ENCODE results near the gene PIK3R1.
"Not testable (repeated sequence)": the region's sequence is repeated elsewhere in the genome, so short reads cannot be mapped to it uniquely, and the experiment has no call there.

The PIK3R1 gene

DNA sequence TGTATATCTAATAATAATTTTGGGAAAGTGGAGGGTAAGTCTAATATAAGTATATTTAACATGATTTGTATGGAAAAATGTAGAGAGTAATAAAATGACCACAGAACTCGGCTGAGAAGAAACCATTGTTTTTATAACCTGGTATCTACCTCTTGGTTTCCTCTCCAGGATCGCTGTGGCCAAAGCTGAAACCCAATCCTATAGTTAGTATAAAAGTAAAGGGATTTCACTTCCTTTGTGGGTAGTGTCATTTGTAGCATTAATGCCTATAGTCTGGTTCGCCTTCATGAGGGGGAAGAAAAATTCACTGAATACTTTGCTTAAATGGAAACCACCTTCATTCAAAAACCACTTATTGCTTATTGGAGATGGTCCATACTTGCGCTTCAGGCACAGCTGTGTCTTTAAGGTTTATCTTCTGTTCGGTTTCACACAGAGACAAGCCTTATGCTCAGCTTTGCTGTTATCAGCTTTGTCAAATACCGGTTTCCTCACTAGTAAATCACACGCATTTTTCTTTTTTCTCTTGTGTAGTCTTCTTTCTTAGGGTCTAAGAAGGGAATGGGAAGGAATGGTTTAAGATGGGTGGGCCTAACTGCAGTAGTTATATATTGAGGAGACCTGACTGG lies 12.1 kb downstream of the PIK3R1 start:
- no peak for DNase-seq

DNA sequence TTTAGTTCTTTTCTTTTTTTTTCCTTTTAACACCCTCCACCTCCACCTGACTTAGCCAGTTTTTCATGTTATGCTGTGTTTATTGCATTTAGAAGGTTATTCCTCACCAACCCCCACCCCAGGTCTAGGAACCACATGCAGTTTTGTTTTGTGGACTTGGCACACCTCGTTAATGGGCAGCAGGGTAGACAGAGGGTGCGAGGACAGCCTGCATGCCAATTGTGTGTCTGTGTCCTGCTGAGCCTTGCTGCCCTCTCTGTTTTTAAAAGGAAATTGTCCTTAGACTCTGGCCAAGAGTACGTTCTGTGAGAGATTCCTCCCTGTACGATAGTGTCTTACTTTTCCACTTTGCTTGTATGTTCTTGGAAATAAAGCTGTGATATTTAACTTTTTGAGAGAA lies 13.9 kb downstream of the PIK3R1 start:
- DNase-seq = no peak

DNA sequence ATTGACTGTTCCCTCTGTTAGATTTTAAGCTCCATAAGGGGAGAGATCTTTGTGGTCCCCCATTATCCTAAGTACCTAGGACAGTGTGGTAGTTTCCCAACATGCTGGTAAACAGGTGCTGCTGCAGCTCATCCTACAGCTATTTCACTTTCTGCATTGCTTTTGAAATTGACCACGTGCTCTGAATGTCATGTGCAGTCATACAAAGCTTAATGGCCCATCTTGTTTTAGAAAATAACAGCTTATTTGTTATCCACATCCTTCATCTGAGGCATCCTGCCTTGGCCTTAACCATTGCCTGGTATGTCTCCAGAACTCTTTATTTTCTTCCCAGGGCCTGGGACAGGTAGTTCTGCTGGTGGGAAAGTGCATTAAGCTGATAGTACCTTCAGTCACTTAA lies 14.7 kb downstream of the PIK3R1 start:
- DNase-seq = no peak

DNA sequence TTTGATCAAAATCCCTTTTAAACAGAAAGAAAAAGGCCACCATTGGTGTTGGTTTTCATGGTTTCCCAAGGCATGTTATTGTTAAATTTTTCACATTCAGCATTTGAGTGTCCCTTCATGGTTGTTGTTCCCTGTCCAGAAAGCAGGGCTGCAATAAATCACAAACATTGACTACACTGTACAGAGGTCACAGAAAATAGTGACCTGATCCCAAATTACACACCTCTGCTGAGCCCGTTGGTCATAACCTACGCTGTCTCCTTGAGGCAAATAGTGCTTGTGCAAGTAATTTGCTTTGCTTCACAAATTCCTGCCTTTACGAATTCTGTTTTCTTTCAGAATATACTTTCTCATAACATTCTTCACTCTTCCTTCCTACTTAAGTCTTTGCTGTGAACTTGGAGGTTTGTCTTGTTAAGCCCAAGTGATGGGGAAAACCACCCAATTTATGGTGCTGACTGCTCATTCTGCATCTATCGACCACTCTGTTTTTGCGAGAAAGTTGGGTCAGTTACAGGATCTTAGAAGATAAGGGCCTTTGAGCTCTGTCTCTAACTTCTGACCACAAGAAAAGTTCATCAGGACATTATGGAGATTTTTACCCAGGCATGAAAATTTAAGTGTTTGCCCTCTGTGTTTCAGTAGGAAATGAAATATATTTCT lies 16.0 kb downstream of the PIK3R1 start:
- no peak for DNase-seq

DNA sequence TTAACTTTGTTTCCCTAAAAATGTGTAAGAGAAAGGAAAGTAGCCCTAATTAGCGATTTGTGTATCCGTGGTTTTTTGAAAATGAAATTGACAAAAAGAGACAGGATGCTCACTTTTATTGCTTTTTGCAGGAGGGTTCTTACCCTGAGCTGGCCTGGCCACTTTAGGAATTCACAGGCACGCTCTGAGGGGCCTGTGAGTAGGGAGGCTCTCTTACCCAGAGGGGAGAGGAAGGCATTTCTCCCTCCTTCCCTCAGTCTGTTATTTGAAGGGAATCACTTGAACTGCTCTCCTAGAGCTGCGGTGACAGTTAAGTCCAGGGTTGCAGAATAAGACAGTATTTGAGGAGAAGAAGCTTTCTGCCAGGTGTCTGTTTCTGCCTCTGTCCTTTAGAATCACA lies 16.7 kb downstream of the PIK3R1 start:
- DNase-seq = no peak

DNA sequence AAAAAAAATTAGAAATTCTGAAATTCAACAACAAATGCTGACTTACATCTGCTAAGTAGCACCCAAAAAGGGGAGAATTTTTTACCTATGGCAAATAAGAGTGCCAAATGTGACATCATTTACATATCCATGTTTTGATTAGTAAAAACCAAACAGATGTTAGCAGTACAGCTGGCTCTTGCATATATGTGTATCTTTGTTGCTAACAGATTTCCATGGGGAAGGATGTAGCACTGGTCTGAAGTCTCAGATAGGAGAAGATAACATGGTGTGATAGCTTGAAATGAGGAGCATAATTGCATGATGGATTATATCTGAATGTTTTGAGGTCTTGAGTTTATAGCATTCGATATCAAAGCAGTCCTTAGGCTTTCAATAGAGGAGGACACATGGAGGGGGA lies 17.5 kb downstream of the PIK3R1 start:
- DNase-seq = no peak

DNA sequence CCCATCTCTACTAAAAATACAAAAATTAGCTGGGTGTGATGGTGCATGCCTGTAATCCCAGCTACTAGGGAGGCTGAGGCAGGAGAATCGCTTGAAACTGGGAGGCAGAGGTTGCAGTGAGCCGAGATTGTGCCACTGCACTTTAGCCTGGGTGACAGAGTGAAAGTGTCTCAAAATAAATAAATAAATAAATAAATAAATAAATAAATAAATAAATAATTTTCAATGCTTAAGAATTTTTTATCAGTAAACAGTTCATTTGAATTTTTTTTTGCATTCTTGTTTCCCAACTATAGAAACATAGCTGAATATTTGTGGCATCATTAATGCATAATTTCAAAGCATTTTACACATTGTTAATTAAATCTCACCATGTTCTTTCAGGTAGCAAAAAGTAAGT lies 19.7 kb downstream of the PIK3R1 start:
- DNase-seq = not testable (repeated sequence)

DNA sequence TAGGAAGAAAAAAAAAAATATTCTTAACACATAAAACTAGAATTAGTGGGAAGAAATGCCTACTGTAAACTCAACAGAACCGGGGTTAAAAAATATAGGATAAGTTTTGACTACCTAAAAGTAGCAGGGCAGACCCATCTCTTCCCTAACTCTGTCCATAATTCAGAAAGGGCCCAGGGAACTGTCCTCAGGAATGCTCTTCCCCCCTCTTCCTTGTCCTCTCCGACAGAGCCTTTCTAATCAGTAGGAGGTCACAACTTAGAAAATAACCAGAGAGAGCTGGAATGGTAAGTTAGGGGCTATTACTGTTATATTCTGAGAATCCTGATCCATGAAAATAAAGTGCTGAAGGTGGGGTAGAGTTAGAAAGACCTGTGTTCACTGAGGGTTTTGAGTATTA lies 22.2 kb downstream of the PIK3R1 start:
- no peak for DNase-seq

DNA sequence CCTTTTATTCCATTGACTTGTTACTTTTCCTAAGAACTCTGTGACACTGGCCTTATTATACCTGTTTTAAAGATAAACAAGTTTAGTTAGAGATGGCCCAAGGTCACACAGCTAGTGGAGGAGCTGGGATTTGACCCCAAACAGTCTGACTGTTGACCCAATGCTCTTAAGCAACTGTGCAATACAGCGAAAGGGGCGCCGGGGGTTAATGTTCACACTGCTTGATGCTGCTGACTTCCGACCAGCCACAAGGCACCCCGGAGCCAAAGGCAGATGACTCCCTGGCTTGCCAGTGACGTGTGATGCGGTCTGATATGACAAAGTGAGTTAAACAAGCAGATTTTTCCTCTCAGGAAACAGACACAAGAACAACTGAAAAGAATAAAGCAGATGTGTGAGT lies 23.9 kb downstream of the PIK3R1 start:
- peak; percentile 88 for DNase-seq

DNA sequence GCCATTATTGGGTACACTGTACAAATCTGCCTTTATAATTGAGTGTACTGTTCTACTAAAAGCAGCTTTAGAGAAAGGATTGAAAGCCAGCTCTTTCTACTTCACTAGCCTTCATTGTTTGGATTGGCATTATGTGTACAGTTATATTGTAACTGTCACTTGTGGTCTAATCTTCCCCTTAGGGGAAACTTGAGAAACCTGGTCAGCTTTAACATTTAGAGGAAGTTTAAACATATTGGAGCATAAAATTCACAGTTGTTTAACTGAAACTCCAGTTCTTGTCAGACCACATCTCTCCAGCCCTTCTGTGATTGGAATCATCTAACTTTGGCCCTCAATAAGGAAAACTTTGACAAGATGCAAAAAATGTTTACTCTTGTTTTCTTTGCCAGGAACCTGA lies 24.6 kb downstream of the PIK3R1 start:
- DNase-seq = no peak

DNA sequence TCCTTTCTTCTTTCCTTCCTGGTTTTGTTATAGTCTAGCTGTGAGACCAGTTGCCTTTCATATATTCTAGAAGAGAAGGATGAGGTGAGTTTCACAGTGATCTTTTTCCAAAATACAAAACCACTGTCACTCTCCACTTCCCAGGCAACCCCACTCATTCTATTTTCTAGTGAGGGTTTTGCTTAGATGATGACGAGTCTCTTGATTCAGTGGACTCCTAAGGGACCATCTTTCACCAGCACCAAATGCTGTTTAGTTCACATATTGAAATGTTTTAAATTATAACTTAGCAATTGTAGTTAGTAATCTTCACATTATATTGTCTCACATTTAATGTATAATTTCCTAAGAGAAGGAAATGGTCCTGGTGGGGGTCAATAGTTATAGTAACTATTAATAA lies 25.2 kb downstream of the PIK3R1 start:
- no peak for DNase-seq

DNA sequence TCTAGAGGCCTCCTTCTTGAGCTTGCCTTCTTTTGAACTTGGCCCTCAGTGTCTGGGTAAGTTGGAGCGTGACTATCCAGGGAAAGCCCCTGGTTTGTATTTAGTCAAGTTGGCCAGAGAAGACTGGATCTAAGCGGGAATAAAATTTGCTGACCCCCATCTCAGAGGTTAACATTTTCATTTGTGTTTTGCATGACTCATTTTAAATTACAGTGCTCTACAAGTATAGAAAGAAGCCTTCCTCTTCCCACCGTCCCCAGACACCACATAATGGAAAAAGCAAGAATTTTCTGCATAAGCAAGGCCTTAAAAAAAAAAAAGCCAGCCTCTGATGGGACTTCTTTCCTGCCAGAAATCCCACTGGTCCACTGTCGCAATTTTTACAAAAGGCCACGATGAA lies 27.2 kb downstream of the PIK3R1 start:
- DNase-seq = no peak

DNA sequence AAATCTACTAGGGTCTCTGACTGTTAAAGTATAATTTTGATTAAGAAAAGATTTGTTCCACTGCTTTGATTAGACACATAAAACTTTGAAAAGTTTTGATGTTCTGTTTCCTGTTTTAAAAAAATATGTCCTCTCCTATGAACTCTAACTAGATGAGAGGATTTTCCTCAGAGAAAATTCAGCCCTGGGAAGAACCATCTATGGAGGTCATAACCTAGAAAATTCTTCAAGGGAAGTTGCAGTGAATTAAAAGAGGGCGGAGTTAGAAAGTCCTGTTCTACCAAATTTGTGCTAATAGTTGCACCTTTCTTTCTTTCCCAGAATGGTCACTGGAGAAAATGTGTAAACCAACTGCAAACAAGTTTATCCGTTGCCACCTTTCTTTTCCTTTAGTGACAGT lies 27.7 kb downstream of the PIK3R1 start:
- DNase-seq = no peak

DNA sequence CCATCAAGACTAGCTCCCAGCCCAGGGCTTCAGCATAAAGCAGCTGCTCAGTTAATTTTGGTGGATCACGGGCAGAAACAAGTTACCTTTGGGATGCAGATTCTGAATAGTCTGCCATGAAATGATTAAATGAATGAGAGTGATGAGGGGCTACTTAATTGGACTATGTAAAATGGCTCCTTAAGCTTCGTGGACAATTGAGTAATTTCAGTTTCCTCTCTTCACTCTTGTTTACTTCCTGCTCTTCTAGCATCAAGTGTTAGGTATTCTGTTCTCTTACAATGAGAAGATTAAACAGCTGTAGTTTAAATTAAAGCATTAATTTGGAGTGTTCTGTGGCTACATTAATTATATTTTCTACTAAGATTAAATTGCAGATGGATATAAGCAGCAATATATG lies 28.1 kb downstream of the PIK3R1 start:
- DNase-seq = no peak

DNA sequence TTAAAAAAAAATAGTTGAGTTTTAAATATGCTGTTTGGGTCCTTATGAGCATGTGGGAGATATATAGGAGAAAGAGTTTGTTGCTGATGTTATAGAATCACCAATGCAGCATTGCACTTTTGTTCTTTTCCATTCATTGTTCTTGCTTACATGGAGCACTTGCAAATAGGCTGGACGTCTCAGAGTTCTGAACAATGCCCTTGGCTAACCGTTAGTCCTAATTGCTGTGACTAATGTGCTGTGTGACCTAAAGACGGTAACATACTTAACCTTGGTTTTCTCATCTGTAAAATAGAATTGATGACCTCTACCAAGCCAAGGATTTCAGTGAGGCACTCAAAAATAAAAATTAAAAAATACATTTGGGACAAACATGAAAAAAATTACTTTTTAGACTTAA lies 29.8 kb downstream of the PIK3R1 start:
- DNase-seq = no peak

DNA sequence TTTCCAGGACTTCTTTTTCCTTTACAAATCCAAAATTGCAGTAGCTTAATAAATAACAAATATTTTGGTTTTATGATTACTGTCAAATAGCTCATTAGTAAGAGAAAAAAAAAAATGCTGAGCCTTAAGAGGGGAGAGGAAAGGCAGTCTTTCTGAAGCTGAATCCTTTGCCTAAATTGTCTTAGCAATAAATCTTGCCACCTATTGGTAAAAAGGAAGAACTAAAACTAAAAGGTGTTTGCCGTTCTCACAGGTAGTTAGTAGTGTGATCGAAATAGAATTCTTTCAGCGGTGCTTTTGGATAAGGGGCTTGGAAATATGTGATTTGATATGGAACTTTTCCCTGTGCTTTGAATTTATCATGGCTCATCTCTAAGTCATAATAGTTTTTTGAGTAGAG lies 31.2 kb downstream of the PIK3R1 start:
- DNase-seq = no peak

DNA sequence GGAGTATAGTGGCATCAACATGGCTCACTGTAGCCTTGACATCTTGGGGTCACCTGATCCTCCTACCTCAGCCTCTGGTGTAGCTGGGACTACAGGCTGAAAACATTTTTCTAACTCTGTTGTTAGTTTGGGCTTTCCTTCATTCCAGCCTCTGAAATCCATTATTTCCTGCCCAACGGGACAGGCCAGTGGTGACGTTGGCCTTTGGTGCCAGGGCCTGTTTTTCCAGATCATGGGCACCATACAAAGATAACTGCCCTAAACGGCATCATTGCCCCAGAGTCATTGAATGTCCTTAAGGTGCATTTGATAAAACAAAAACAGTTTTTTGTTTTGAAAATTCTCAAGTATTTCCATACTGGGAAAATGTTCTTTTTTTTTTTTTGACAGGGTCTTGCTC lies 32.1 kb downstream of the PIK3R1 start:
- no peak for DNase-seq

DNA sequence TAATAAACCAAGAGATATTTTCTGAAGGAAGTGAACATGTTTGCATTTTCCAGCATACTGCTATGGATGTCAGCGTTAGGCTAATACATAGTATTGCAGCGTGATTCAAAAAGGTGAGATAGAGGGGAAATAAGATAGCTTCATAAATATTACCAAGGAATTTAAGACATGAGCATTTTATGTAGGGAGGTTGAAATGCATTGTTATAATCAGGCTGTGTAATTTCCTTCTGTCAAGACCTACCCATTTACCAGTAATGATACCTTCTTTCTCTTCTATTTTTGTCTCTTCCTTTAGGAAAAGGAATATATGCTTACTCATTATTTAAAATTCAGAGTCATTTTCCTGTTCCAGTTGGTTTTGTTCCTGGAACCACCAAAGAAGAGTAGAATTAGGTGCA lies 33.3 kb downstream of the PIK3R1 start:
- no peak for DNase-seq

DNA sequence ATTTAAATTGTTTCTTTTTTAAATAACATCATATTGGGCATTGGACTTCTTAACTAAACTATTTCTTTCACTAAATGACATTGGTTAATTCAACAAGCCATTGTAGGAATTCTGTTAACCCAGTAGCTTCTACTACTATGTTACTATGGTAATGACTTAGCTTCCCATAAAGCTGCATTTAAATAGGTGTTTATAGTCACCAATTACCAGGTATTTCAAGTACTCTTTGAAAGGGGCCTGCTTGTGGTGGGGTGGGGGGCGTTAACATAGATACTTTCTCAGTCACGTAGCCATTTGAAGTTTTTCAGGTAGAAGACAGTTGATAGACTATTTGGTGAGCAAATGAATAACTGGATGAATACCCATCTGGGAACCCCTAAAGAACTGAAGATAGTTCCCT lies 34.0 kb downstream of the PIK3R1 start:
- no peak for DNase-seq

DNA sequence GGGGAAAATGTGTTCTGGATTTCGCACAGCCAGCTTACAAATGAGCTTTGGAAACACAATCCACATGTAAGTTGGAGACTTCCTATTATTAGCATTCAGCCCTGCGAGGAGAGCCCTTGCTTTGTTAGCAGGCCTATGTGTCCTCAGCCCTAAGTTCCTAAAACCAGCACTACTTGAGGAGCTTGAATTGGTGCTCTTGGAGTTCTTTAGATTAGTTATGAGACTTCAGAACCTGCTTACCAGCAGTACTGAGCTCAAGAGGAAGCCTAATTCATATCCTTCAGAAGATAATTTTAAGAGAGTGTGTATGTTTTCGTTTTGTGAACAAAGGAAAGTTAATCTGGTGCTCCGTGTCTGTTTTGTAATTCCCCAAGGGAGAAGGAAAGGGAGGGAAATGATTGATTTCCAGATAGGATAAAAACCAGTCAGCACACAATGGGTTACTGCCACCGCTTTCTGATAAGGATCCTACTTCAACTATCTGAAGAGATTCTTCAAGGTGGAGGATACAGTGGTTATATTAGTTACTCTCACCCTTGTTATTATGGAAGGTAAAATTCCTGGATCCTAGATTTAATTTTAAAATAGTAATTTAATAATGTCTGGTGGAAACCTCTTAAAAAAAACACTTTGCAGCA lies 35.2 kb downstream of the PIK3R1 start:
- DNase-seq = no peak

DNA sequence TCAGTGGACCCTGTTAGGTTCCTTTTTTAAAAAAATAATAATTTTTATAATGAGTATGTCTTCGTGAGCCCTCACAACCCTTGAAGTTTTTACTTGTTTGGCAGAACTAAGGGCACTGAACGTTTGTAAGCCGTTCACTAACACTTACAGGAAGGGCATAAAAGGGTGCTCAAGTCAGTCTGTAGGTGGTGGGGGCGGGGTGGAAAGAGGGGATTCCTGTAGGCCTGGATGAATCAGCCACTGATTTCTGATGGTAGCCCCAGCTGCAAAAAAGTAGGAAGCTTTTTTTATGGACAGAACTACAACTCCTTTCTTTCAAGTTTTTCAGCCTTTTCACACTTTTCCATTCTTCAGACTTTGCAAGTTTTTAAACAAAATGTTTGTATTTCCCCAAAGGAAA lies 35.8 kb downstream of the PIK3R1 start:
- peak; percentile 75 for DNase-seq

DNA sequence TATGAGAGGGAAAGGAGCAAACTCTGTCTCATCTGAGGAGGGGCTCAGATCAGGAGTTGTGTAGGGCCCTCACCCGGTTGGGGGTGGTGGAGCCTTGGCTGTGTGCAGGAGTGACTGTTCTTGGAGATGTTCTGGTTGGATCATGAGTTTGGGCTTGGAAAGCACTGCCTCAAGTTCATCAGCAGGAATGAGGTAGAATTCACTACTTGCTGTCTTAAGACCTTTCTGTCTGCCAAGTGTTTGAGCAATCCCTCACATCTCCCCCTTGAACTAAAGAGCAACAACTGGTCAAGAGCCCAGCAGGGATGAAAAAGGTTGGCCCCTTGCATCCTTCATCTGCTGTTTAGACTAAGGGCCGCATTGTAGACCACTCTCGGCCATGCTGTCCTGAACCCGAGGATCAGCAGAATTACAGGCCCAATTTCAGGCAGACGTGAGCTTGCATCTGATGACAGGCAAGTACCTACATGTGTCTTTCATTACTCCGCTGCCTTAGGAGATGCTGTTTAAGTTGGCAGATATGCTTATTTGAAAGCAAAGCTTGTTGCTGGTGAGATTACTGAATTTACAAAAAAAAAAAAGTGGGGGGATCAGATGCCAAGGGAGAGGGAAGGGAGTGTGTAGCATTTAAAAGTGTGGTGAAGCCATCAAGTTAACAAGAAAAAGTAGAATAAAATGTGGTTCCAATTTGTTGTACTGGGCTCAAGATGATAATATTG lies 36.4 kb downstream of the PIK3R1 start:
- DNase-seq = no peak

DNA sequence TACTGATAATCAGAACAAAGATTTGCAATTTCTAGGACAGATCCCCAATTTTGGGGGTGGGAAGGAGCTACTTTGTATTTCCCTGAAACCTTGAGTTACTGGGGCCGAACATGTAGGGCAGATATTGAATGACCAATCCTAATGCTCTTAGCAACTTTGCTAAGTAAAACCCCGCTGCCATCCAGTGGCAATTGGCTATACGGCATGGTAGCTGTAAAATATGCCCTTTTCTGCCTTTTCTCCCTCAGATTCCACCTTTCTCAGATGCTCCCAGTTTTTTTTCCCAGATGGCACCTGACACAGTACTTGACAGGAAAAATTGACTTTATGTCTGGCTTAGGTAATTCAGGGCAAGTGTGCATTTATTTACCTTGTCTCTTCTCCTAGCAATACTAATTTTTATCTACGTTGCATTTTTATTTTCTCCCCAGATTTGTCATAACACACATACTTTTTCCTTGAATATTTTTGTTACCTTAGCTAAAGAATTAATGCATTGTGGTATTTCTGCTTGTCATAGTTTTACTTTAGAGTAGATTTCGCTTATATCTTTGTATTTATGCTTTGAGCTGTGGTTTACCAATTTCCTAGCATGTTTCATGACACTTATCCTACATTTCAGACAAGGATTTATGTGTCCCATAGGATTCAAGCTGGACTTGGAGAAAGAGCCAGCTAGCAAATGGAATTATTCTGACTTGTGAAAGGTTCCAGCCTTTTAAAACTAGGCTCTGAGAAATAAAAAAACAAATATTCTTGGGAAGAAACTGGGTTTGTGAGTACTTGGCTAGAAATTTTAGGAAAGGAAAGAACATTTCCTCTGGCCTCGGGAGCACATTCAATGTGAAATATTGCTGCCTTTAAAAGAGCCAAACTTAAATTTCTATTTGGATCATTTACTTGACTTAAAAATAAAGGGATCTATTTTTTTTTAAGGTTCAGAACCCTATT lies 37.4 kb downstream of the PIK3R1 start:
- peak; percentile 64 for DNase-seq

All from activated CD4-positive, alpha-beta T cell treated with anti-CD3 and anti-CD28 coated beads for 48 hours (primary cell).